ENCODE results near the gene DBF4. TPM values are rescaled to one million over a fixed set of nuclear protein-coding genes. Genes with fewer than 3 reads are reported as not detected.
"Not testable (repeated sequence)": the region's sequence is repeated elsewhere in the genome, so short reads cannot be mapped to it uniquely, and the experiment has no call there.

Gene DBF4
- total RNA-seq, 1 donor from 2014 or later: 148 TPM

DNA sequence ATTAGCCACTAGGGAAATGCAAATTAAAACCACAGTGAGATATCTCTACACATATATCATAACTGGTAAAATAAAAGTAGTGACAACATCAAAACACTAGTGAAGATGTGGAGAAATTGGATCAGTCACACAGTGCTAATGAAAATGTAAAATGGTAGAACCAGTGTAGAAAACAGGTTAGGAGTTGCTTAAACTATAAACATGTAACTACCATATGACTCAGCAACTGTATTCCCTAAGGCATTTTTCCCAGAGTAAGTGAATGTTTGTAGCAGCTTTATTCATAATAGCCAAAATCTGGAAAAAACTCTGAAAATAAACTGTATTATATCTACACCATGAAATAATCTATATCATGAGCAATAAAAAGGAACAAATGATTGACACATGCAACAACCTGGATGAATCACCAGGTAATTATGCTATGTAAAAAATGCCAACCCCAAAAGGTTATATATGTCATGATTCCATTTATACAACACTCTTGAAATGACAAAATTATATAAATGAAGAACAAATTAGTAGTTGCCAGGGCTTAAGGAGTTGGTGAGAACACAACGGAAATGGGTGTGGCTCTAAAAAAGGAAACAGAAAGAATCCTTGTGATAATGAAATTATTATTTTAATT lies 22.9 kb upstream of the DBF4 start:
- TF ChIP-seq, protein P1, sequence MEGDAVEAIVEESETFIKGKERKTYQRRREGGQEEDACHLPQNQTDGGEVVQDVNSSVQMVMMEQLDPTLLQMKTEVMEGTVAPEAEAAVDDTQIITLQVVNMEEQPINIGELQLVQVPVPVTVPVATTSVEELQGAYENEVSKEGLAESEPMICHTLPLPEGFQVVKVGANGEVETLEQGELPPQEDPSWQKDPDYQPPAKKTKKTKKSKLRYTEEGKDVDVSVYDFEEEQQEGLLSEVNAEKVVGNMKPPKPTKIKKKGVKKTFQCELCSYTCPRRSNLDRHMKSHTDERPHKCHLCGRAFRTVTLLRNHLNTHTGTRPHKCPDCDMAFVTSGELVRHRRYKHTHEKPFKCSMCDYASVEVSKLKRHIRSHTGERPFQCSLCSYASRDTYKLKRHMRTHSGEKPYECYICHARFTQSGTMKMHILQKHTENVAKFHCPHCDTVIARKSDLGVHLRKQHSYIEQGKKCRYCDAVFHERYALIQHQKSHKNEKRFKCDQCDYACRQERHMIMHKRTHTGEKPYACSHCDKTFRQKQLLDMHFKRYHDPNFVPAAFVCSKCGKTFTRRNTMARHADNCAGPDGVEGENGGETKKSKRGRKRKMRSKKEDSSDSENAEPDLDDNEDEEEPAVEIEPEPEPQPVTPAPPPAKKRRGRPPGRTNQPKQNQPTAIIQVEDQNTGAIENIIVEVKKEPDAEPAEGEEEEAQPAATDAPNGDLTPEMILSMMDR (IDR thresholded peaks at IDR 0.05): no peak
- no peak for TF ChIP-seq EZH2 (IDR thresholded peaks at IDR 0.05)
- no peak for TF ChIP-seq EZH2phosphoT487 (IDR thresholded peaks at IDR 0.05)
- Mint-ChIP-seq H3K4me3 (no peak overlapping the region), H3K36me3 (peaks cover 29% of the 10 kb centered on the region)

DNA sequence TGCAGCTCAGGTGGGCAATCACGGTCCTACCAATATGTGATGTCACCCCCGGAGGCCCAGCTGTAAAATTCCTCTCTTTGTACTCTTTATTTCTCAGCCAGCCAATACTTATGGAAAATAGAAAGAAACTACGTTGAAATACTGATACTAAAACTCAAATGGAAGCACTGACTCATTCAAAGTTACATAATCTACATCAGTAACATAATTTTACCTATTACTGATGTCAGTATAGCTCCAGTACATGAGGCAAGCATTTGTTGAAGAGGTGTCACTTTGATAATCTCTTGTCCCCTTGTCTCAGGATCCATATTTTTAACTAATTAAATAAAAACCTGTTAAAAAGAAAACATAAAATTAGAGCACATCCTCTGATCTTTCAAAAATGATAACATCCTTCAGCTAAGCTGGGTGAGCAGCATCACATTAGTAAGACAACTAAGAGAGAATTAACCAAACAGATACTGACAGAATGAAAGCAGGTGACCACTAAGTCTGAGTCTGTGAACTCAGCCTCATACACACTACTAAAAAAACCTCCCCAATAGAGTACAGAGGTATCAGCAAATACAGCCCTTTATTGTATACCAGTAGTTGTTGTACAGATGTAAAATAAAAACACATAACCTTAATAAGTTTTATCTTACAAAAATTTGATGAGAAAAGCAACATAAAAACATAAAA lies 17.7 kb upstream of the DBF4 start:
- Mint-ChIP-seq H3K27ac (no peak overlapping the region), H3K36me3 (peaks cover 52% of the 10 kb centered on the region)
- H3K79me2 ChIP-seq (ENCODE audit: low read depth): no peaks in the 10 kb centered on the region

More for the DNA sequence above, 22.9 kb upstream of the DBF4 start:
- Mint-ChIP-seq H3K27me3 (ENCODE audit: insufficient read depth, low read depth) (no peaks in the 10 kb centered on the region), H3K4me1 (no peaks in the 10 kb centered on the region), H3K27ac (no peak overlapping the region), H3K9me3 (no peaks in the 10 kb centered on the region)
- H3K4me2 ChIP-seq: no peak overlapping the region
- H3K4me3 ChIP-seq: no peak overlapping the region
- no peaks in the 10 kb centered on the region for H3K27me3 ChIP-seq
- H3K36me3 ChIP-seq: peaks cover 10% of the 10 kb centered on the region
- no peak for DNase-seq (ENCODE audit: low spot score)
- no peak overlapping the region for H3K27ac ChIP-seq
- H4K20me1 ChIP-seq (ENCODE audit: low read depth): no peaks in the 10 kb centered on the region
- H3F3A ChIP-seq (ENCODE audit: low read depth): no peaks in the 10 kb centered on the region
- H3K4me1 ChIP-seq: no peaks in the 10 kb centered on the region
- no peaks in the 10 kb centered on the region for H3K9me3 ChIP-seq (ENCODE audit: low read depth)
- H2AFZ ChIP-seq (replicated peaks): no peak overlapping the region
- no peak overlapping the region for H3K9ac ChIP-seq
- H3K79me2 ChIP-seq (ENCODE audit: low read depth): no peaks in the 10 kb centered on the region

DNA sequence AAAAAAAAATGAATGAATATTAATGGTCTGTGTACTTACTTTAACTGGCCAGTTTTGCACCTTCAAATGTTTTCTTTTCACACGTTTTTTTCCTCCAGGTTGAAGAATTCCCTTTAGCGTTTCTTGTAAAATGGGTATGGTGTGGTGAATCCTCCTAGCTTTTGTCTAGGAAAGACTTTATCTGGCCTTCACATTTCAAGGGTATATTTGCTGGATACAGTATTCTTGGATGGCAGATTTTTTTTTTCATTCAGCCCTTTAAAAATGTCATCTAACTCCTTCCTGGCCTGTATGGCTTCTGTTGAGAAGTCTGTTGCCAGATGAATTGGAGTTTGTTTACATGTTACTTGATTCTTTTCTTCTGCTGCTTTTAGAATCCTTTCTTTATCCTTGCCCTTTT lies 10.2 kb upstream of the DBF4 start:
- peaks cover 35% of the 10 kb centered on the region for H3K79me2 ChIP-seq (ENCODE audit: low read depth)
- H3K27me3 ChIP-seq: no peaks in the 10 kb centered on the region
- H3F3A ChIP-seq (ENCODE audit: low read depth): no peaks in the 10 kb centered on the region
- H3K4me2 ChIP-seq: no peak overlapping the region
- peaks cover 14% of the 10 kb centered on the region for H3K36me3 ChIP-seq
- peaks cover 64% of the 10 kb centered on the region for H3K9me3 Mint-ChIP-seq
- peaks cover 65% of the 10 kb centered on the region for H3K36me3 Mint-ChIP-seq
- H2AFZ ChIP-seq (replicated peaks): no peak overlapping the region
- no peak overlapping the region for H3K4me3 Mint-ChIP-seq
- no peaks in the 10 kb centered on the region for H3K27me3 Mint-ChIP-seq (ENCODE audit: insufficient read depth, low read depth)
- no peak overlapping the region for H3K4me3 ChIP-seq
- no peak overlapping the region for H3K27ac Mint-ChIP-seq
- H3K27ac ChIP-seq: no peak overlapping the region
- no peak for DNase-seq (ENCODE audit: low spot score)
- H3K9ac ChIP-seq: no peak overlapping the region
- no peaks in the 10 kb centered on the region for H4K20me1 ChIP-seq (ENCODE audit: low read depth)
- H3K4me1 Mint-ChIP-seq: no peaks in the 10 kb centered on the region
- TF ChIP-seq EZH2 (IDR thresholded peaks at IDR 0.05): no peak
- TF ChIP-seq, protein P1 (IDR thresholded peaks at IDR 0.05): no peak
- TF ChIP-seq EZH2phosphoT487 (IDR thresholded peaks at IDR 0.05): no peak
- H3K4me1 ChIP-seq: no peaks in the 10 kb centered on the region
- H3K9me3 ChIP-seq (ENCODE audit: low read depth): peaks cover 8% of the 10 kb centered on the region

More for the DNA sequence above, 17.7 kb upstream of the DBF4 start:
- no peaks in the 10 kb centered on the region for H3K27me3 Mint-ChIP-seq (ENCODE audit: insufficient read depth, low read depth)
- Histone ChIP-seq H3K4me3 (no peak overlapping the region), H3K4me2 (no peak overlapping the region), H3K36me3 (peaks cover 18% of the 10 kb centered on the region), H4K20me1 (ENCODE audit: low read depth) (no peaks in the 10 kb centered on the region), H2AFZ (replicated peaks) (no peak overlapping the region), H3F3A (ENCODE audit: low read depth) (no peaks in the 10 kb centered on the region), H3K9ac (no peak overlapping the region), H3K27ac (no peak overlapping the region), H3K9me3 (ENCODE audit: low read depth) (no peaks in the 10 kb centered on the region), H3K27me3 (no peaks in the 10 kb centered on the region), H3K4me1 (no peaks in the 10 kb centered on the region)
- TF ChIP-seq EZH2 (IDR thresholded peaks at IDR 0.05) (no peak), EZH2phosphoT487 (IDR thresholded peaks at IDR 0.05) (no peak)
- TF ChIP-seq, protein P1 (IDR thresholded peaks at IDR 0.05): no peak
- H3K4me1 Mint-ChIP-seq: no peaks in the 10 kb centered on the region
- peaks cover 2% of the 10 kb centered on the region for H3K9me3 Mint-ChIP-seq
- no peak for DNase-seq (ENCODE audit: low spot score)
- H3K4me3 Mint-ChIP-seq: no peak overlapping the region

DNA sequence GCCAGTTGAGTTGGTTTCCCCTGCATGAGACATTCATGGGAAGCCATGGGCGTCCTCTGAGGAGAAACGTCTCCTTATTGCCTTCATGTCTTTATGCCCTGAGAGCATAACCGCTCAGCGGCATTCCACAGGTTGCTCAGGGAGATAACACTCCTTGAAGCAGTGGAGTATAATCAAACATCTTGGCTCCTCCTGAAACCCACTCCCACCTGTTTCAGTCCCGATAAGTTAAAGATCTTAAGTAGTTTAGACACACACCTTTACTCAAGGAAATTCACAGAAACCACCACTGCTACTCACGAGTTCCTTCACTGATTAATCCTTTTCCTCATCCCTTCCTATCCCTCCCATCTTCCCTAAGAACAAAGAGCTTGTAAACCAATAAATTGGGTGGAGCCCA lies 9.8 kb upstream of the DBF4 start:
- H3K27ac Mint-ChIP-seq: not testable (repeated sequence)

More for the DNA sequence above, 9.8 kb upstream of the DBF4 start:
- not testable (repeated sequence) for H4K20me1 ChIP-seq (ENCODE audit: low read depth); H3K4me2 ChIP-seq; H3K27ac ChIP-seq; H3K4me3 ChIP-seq; H3K4me1 ChIP-seq; H3F3A ChIP-seq (ENCODE audit: low read depth); H3K4me3 Mint-ChIP-seq; H3K9me3 ChIP-seq (ENCODE audit: low read depth); H3K27me3 ChIP-seq; H3K9ac ChIP-seq; H2AFZ ChIP-seq (replicated peaks); H3K27me3 Mint-ChIP-seq (ENCODE audit: insufficient read depth, low read depth); H3K4me1 Mint-ChIP-seq; DNase-seq (ENCODE audit: low spot score)
- H3K79me2 ChIP-seq (ENCODE audit: low read depth): peaks cover 39% of the 10 kb centered on the region
- Mint-ChIP-seq H3K9me3 (peaks cover 68% of the 10 kb centered on the region), H3K36me3 (peaks cover 69% of the 10 kb centered on the region)
- H3K36me3 ChIP-seq: peaks cover 14% of the 10 kb centered on the region

Measured in neural progenitor cell (in vitro differentiated cells).